Activated CD4-positive, CD25-positive, alpha-beta regulatory T cell treated with anti-CD3 and anti-CD28 coated beads, Interleukin-2, amount 50 U/mL, for 16 hours (primary cell): ENCODE results near the gene ORM2.
A peak's percentile ranks its signal among the peaks of the same experiment; 100 is the strongest.

Experiments used
- DNase-seq: peaks from one replicate; pipeline ENCODE4 v3.0.0-alpha.2; 2020; ENCODE audit warnings: low read depth, low spot score

The ORM2 gene

DNA sequence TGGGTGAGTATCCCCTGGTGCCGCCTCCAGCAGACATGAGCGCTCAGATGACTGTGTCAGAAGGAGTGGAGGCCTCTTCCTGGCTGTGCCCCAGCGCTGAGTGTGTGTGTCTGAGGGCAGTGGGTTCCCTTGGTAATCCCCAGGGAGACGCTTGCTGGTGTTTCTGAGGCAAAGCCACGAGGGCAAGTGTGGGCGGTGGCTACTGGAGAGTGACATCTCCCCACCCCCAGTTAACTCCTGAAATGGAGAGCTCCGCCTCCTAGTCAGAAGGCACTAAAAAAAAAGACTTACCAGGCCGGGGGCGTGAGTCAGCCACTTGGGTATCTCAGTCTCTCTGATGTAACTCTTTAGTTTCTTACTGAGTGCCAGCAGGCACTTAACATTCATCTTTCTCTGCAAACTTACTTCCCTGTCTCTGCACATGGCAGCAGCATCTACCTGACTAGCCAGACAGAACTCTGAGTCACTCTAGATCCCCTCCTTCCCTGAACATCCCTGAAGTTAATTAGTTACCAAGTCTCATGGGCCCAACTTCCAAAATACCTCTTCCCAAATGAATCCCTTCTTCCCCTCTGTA lies 19.3 kb downstream of the ORM2 start:
- DNase-seq = peak; percentile 57

DNA sequence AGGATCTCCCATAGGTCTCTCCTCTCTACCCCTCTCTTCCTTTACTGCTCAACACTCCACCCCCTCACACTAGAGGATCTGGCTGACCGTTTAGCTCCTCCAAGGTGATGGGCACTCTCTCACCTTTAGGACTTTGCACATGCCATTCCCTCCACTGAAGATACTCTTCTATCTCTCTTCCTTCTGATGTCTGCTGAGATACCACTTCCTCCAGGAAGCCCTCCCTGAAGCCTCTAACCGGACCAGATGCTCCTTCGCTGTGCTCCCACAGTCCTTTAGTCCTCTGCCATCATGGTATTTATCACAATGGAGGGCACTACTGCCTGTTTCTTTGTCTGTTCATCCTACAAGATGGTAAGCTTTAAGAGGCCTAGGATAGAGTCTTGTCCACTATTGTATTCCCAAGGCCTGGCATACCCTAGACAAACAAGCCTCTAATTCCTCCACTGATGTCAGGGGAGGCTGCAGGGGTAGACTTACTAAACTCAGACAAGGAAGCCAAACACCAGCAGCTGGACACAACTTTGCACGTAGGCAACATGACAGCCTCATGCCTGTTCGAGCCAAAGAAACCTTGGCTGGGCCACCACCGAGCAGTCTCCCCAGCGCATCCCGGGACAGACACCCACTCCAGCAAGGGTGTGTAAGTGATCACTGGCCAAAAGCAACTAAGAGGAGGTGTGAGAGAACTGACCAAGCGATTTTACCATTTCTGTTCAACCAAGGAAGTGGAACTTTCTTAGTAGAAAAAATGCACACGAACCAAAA lies 20.2 kb downstream of the ORM2 start:
- DNase-seq = no peak

DNA sequence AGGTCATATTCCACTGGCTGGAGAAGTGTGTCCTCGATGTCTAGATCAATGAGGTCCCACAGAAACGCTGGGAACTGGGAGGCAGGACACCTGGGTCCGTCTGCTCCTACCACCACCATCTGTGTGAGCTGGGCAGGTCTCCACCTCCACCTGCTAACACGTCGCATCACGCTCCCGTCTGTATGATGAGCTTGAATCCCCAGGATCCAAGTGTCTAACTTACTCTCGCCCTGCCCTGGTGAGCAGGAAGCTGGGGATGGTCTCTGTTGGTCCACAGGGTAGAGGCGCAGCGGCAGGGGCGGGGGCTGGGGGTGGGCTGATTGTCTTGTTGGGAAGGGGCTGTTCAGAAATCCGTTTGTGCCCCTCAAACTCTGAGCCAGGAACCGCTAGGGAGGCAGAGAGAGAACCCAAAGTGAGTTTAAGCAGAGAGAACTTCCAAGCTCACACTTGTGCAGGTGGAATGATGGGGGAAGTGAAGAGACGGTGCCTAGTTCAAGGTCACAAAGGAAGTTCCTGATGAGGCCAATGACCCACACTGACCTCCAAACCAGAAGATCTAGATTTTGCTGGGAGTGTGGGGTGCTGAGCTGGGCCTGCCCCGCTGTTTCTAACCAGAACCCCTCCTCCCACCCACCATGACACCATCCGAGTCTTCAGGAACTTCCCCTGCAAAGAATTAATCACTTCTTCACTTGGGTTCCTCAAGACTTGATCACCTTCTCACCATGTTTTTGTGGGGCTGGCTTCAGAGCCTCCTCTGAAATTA lies 21.1 kb downstream of the ORM2 start:
- DNase-seq = no peak

DNA sequence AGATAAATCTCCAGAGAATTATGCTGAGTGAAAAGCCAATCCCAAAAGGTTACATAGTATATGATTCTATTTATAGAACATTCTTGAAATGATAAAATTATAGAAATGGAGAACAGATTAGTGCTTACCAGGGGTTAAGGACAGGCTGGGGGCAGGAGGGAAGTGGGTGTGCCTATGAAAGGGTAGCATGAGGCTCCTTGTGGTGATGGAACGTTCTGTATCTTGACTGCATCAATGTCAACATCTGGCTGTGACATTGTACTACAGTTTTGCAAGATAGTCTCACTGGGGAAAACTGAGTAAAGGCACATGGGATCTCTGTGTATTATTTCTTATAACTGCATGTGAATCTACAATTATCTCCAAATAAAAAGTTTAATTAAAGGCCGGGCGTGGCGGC lies 22.3 kb downstream of the ORM2 start:
- no peak for DNase-seq

DNA sequence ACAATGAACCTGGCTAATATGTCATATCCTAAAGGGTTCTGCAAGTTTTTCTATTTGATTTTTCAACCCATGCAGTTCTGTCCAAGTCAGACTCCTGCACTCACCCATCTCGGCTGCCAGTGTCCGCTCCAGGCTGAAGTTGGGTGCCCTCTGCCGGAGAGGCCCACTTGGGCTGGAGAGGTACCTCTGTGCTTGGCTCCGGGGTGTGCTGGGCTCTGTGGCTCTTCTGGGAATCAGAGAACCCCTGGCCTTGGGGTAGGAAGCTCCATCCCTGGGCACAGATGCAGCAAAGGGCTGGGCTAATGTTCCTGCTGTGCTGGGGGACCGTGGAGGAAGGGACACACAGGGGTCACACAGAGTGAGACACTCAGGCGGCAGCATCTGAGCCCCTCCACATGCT lies 26.2 kb downstream of the ORM2 start:
- DNase-seq = no peak

DNA sequence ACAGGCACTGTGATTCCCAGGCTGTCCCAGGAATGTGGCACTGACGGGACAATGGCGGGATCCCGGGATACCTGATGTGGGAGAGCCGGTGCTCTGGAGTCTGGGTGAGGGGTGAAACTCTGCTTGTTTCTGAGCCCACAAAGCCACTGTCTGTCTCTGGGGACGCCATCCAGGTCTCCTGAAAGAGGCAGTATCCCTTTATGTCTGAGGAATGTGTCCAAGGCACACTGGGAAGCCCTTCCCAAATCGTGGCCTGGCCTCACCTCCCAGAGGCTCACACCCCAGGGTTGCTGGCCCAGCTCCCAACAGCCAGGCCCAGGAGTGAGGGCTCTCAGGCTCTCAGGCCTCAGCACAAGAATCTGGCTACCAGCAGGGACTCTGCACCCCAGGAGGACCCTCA lies 27.1 kb downstream of the ORM2 start:
- no peak for DNase-seq

DNA sequence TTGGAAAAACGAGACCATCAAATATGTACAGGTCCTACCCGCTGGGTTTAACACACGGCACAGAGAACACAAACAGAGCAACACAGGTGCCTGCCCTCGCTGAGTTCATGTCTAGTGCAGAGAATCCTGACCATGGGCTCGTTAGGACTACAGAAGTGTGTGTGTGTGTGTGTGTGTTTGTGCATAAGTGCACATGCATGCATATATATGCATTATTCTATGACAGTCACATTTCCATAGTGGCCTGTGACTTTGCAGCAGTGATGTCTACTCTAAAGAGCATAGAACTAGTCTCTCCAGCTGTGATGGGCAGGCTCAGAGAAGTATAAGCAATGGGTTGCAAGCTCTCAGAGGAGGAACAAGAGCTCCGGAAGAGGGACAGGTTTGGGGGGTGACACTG lies 27.7 kb downstream of the ORM2 start:
- DNase-seq = no peak

DNA sequence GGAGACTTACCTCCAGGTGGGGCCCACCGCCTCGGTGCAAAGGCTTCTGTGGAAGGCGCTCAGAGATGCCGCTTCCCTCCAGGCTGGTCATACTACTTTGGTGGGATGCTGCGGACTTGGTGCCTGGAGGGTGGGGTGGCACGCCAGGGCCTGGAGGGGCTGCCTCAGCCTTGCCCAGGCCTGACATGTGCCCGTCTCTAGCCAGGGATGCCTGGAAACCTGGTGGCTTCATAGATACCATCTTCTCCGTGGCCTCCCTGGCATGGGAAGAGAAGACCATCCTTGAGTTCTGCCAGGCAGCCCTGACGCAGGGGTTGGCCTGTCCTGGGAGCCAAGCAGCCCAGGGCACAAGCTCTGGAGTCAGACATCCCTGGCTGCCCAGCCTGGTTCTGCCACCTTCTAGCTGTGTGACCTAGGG lies 28.3 kb downstream of the ORM2 start:
- DNase-seq = no peak

DNA sequence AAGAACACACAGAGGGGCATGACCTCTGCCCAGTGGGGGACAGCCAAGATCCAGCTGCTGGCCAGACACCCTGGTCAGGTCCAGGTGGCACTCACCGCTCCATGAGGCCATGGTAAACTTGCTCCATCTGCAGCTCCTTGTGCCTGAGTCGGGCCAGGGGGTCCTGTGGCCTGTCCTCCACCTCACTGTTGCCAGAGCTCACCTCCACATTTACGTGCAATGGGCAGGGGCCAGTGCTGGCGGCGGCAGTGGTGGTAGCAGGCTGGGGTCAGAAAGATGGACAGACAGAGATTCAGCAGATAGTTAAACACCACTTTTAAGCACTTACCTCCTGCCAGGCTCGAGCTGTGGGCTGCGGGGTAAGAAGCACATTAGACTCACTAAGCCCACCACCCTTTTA lies 30.1 kb downstream of the ORM2 start:
- DNase-seq = no peak

DNA sequence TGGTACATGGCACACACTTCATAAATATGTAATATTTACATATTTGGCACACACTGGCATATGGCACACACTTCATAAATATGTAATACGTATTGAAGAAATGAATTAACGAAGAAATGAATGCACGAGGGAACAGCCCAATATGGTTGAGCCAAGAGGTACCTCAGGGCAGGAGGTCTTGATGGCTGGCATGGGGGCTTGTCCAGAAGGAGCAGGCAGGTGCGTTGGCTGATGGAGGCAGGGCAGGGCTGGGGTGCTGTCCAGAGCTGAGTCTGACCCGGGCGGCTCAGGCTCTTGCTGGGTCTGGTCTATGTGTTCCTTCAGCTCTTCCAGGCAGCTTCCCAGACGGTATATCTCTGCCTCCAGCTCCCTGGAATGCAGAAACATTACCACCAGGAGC lies 31.9 kb downstream of the ORM2 start:
- no peak for DNase-seq

DNA sequence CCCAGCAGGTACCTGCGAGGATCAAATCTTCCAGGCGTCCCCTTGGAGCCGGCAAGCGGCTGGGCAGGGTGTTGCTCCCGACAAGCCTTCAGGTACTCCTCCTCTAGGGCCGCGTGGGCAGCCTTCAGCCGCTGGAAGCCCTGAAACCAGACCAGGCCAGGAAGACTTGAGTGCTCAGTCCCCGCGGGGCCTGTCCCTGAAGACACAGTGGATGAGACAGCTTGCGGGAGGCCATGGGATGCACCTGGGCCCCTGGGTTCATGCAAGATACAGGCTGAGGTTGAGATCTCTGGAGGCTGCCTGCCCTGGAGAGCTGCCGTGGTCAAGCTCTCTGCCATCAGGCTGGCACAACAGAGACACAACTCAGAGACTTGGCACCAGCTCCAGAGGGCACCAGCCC lies 32.7 kb downstream of the ORM2 start:
- no peak for DNase-seq

DNA sequence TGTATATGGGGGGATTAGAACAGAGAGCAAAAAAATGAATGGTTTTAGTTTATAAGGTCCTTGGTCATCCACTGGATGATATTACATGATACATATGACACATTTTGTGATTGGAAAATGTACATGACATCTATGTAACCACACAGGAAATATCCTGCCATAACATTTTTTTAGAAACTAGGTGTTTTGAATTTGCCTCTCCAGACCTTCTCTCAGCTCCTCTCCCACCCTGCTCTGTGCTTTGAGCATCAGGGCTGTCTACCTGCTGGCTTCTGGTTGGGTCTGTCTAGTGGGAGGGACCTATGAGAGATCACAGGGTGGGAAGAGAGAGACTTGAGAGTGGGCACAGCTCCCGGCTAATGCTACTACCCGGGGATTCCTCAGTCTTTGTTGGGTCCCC lies 33.8 kb downstream of the ORM2 start:
- no peak for DNase-seq

DNA sequence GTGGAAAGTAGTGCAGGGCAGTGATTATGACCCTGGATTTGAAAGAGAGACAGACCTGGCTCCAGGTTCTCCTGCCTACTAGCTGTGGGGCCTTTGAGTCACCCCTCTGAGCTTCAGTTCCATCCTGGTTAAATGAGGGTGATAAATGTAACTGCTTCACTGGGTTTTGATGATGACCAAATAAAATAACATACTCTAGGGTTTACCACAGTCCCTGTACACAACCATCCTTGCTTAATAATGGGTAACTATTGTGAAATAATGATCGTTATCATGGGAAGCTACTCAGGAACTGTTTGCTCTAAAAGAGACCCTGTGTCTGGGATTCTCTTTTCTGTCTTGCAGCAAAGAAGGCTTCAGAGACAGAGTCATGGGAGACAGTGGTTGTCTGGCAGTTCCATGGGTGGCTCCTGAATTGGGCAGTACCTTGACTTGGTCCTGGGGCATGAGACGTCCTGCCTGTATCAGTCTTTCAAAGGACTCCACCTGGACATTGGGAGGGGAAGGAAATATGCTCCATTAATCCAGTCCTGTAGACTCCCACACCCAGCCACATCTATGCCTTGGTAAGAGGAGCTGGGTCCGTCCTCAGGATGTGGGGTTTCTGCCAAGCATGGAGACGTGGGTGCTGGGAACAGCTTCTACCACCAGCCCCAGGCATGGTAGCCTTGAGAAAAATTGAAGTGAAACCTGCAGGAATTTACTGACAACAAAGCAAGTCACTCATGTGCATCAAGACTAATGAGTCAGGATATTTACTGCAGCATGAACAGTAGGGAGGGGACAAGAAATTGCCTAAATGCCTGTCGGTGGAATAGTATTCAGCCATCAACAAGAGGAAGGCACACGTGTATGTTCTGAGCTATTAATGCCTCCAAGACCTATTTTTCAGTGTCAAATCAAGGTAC lies 34.7 kb downstream of the ORM2 start:
- DNase-seq = no peak

DNA sequence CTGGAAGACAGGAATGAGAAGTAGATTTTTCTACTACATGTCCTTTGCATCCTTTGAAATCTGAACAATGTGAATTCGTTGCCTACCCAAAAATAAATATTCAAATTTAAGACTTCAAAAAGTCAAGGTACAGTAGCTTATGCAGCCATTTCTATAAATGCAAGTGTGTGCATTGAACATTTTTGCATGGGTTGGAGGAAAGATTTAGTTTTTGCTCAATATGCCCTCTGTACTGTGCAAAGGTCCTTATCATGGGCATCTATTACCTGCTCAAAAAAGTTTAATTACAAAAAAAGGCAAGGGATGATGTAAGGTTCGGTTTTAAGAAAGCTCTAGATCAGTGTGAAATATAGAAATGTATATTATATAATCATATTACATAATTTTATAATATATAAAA lies 35.5 kb downstream of the ORM2 start:
- DNase-seq = no peak

DNA sequence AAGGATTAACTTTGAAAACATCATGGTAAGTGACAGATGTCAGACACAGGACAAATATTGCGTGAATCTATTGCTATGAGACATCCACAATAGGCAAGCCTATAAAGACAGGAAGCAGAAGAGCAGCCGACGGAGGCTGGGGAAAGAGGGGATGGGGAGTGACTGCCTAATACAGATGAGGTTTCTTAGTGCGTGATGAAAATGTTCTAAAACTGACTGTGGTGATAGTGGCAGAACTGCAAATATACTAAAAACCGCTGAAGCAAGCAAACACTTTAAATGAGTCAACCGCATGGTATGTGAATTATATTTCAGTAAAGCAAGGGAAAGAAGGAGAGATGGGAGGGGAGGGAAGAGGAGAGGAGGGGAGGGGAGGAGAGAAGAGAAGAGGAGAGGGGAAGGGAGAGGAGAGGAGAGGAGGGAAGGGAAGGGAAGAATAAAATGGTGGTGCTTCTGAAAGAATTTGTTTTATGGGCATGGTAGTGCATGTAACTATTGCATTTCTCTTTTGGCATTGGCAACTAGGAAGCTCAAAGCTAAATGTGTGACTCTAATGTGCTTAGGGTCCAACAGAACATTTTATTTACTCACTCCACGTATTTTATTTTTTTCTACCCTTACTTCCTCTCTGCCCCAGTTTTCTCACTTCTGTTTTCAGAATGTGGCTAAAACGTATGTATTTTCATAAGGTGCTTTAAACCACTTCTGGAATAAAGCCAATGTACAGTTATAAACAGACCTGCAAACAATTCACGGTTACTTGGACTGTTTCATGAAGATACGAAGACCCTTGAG lies 36.9 kb downstream of the ORM2 start:
- no peak for DNase-seq

DNA sequence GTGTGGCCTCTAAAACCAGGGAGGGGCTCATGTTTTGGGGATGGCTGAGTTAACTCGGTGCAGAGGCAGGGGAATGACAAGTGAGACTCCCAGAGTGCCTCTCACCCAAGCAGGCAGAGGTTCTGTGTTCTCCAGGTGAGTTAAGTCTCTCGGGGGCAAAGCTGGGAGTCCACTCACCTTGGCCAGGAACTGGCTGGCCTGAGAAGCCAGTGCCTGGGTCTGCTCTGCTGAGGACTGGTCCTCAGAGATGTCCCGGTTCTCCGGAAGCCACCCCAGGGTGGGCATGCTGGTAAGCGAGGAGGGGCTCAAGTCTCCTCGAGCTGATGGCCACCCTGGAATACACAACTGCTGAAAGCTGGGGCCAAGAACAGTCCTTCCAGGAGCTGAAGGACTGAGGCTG lies 37.7 kb downstream of the ORM2 start:
- no peak for DNase-seq

DNA sequence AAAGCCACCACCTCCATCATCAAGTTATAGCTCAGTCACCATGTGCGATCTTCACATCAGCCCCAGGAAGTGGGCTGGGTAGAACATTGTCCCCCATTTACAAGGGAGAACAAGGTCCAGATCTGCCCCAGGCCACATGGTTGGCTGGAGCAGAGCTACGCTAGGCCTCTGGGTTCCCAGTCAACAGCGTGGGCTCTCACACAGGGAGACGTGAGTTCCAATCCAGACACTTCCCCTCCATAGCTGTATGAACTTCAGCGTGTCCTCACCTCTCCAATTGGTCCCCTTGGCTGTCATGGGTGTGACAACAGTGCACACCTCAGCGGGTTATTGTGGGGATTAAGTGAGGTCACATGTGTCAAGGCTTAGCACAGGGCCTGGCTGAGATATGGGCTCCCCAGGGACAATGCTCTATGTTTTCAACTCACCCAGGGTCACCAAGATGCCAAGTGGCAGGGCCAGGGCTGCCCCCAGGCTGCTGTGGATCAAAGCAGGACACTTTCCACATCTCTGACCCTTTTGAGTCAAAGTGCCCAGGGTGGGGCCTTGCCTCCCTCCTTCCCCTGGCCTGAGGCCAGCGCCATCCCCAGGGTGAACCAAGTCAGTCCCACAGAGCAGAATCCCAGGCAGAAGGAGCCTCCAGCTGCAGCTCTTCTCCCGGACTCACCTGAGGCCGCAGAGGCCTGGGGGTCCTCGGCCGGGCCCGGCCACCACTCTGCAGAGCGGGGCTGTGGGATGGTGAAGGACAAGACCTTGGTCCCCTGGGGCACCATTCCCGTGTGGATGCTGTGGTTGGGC lies 38.3 kb downstream of the ORM2 start:
- no peak for DNase-seq

DNA sequence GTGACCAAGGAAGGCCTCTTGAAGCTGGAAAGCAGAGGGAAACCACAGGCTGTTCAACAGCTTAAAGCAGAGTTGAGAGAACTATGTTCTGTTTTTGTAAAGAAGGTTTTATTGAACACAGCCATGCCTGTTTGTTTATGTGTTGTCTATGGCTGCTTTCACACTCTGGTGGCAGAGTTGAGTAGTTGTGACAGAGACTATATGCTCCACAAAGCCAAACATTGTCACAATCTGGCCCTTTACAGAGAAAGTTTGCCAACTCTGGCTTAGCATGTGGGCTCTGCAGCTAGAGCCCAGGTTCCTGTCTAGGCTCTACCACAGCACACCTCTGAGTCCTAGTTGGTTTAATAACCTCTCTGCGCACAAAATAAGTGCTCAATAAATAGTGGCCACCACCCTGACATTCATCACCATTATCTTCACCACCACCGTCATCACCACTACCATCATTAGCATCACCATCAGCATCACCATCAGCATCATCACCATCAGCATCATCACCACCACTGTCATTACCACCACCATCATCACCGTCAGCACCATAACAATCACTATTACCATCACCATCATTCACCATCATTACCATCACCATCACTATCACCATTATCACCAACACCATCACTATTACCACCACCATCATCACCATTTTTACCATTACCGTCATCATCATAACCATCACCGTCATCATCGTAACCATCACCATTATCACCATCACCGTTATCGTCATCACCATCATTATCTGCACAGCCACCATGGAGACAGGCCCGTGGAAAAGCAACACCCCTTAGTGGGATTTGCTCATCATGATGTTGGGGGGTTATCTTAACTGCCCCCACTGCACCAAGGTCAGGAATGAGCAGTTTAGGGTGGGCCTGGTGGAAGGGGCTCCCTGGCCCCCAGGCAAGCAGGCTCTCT lies 39.8 kb downstream of the ORM2 start:
- DNase-seq = no peak
